ENCODE measurements around the gene SYNE1.

GRCh38 chr6:152637296-152638047 is at the start of gene SYNE1:
- no peak for TF ChIP-seq TCF3 (IDR thresholded peaks at IDR 0.05; ENCODE audit: borderline replicate concordance, insufficient read depth, low read depth, low read length)
- TF ChIP-seq RB1 (IDR thresholded peaks at IDR 0.05; ENCODE audit: borderline replicate concordance), result no peak
- no peak for TF ChIP-seq CTCF (IDR thresholded peaks at IDR 0.05 in 2 of 3, conservative IDR thresholded peaks at IDR 0.05 in 1 of 3; ENCODE audit: control insufficient read depth in 2 of 3, extremely low read depth in 1 of 3, insufficient read depth in 1 of 3, low read depth in 3 of 3, low read length in 3 of 3)
- TF ChIP-seq PBX3 (IDR thresholded peaks at IDR 0.05; ENCODE audit: insufficient replicate concordance, low read depth, low read length), result no peak
- no peak for TF ChIP-seq FOS (IDR thresholded peaks at IDR 0.05; ENCODE audit: borderline replicate concordance, extremely low read depth, insufficient read length)
- TF ChIP-seq JUNB (IDR thresholded peaks at IDR 0.05), result no peak
- TF ChIP-seq MXI1 (IDR thresholded peaks at IDR 0.05; ENCODE audit: low read depth, low read length), result no peak
- TF ChIP-seq ZNF217 (IDR thresholded peaks at IDR 0.05), result no peak
- no peak for TF ChIP-seq CREB1 (IDR thresholded peaks at IDR 0.05; ENCODE audit: low read depth)
